ENCODE measurements around the gene C18orf32. TPM values are rescaled to one million over a fixed set of nuclear protein-coding genes. Genes with fewer than 3 reads are reported as not detected.

Gene C18orf32
- total RNA-seq, 1 donor from 2014 or later, result 48.6 TPM

GRCh38 chr18:49483198-49483597, 3.8 kb downstream of the C18orf32 start:
- H3K27me3 Mint-ChIP-seq (ENCODE audit: low read depth), result no peaks in the 10 kb centered on the region
- no peak overlapping the region for H3K27ac Mint-ChIP-seq (ENCODE audit: unreplicated experiment)
- H3K4me1 Mint-ChIP-seq (ENCODE audit: low read depth), result peaks cover 28% of the 10 kb centered on the region
- no peak for DNase-seq (ENCODE audit: low spot score)
- peaks cover 21% of the 10 kb centered on the region for H3K36me3 Mint-ChIP-seq (ENCODE audit: low read depth)
- H3K9me3 Mint-ChIP-seq (ENCODE audit: low read depth), result no peaks in the 10 kb centered on the region
- H3K4me3 Mint-ChIP-seq (ENCODE audit: unreplicated experiment), result no peak overlapping the region
- no peak for TF ChIP-seq CTCF (IDR thresholded peaks at IDR 0.05)

- Mint-ChIP-seq H3K27me3 (ENCODE audit: low read depth) (no peaks in the 10 kb centered on the region), H3K9me3 (ENCODE audit: low read depth) (no peaks in the 10 kb centered on the region), H3K4me1 (ENCODE audit: low read depth) (peaks cover 22% of the 10 kb centered on the region), H3K27ac (ENCODE audit: unreplicated experiment) (no peak overlapping the region), H3K4me3 (ENCODE audit: unreplicated experiment) (no peak overlapping the region), H3K36me3 (ENCODE audit: low read depth) (peaks cover 19% of the 10 kb centered on the region)
- TF ChIP-seq CTCF (IDR thresholded peaks at IDR 0.05), result no peak
- no peak for DNase-seq (ENCODE audit: low spot score)
These were observed 5.1 kb downstream of the C18orf32 start for GRCh38 chr18:49481907-49482306.

GRCh38 chr18:49481317-49481716, 5.7 kb downstream of the C18orf32 start:
- Mint-ChIP-seq H3K36me3 (ENCODE audit: low read depth) (peaks cover 20% of the 10 kb centered on the region), H3K27me3 (ENCODE audit: low read depth) (no peaks in the 10 kb centered on the region), H3K27ac (ENCODE audit: unreplicated experiment) (no peak overlapping the region), H3K4me1 (ENCODE audit: low read depth) (peaks cover 25% of the 10 kb centered on the region), H3K9me3 (ENCODE audit: low read depth) (no peaks in the 10 kb centered on the region), H3K4me3 (ENCODE audit: unreplicated experiment) (no peak overlapping the region)
- TF ChIP-seq CTCF (IDR thresholded peaks at IDR 0.05), result no peak
- no peak for DNase-seq (ENCODE audit: low spot score)

GRCh38 chr18:49479381-49480137, 7.5 kb downstream of the C18orf32 start:
- Mint-ChIP-seq H3K4me3 (ENCODE audit: unreplicated experiment) (no peak overlapping the region), H3K36me3 (ENCODE audit: low read depth) (peaks cover 21% of the 10 kb centered on the region), H3K27me3 (ENCODE audit: low read depth) (no peaks in the 10 kb centered on the region)

More at GRCh38 chr18:49479381-49480137, 7.5 kb downstream of the C18orf32 start:
- Mint-ChIP-seq H3K27ac (ENCODE audit: unreplicated experiment) (no peak overlapping the region), H3K4me1 (ENCODE audit: low read depth) (peaks cover 13% of the 10 kb centered on the region), H3K9me3 (ENCODE audit: low read depth) (no peaks in the 10 kb centered on the region)
- DNase-seq (ENCODE audit: low spot score), result no peak
- TF ChIP-seq CTCF (IDR thresholded peaks at IDR 0.05), result no peak
